MG63 (cell line): ENCODE measurements around the gene NEU1. TPM values are rescaled to one million over a fixed set of nuclear protein-coding genes. Genes with fewer than 3 reads are reported as not detected.
"Not testable (repeated sequence)": the region's sequence is repeated elsewhere in the genome, so short reads cannot be mapped to it uniquely, and the experiment has no call there.

Experiments
- DNase-seq: peaks from one replicate; pipeline ENCODE4 v3.0.0-alpha.2; 2020
- H3K27me3 ChIP-seq: fragments of 250-450 bp; sonication (Bioruptor Pico); 2 replicates; pipeline ENCODE4 v1.5.1; 2020; ENCODE audit warnings: mild to moderate bottlenecking, moderate library complexity
- H3K36me3 ChIP-seq: fragments of 250-450 bp; sonication (Bioruptor Pico); 2 replicates; pipeline ENCODE4 v1.5.1; 2020; ENCODE audit warnings: mild to moderate bottlenecking, moderate library complexity
- H3K4me3 ChIP-seq: fragments of 250-450 bp; sonication (Bioruptor Pico); 2 replicates; pipeline ENCODE4 v1.5.1; 2020; ENCODE audit warnings: mild to moderate bottlenecking, moderate library complexity
- H3K9me3 ChIP-seq: fragments of 250-450 bp; sonication (Bioruptor Pico); 2 replicates; pipeline ENCODE4 v1.5.1; 2020; ENCODE audit warnings: mild to moderate bottlenecking, moderate library complexity
- total RNA-seq: library from RNA; depleted of rRNA; stranded (reverse); fragments of >200 nt; shearing (Covaris generic); gene quantifications from 2 replicates; pipeline ENCODE4 v1.2.3, GENCODE V29; 2014; ENCODE audit warnings: low replicate concordance

NEU1 gene
- total RNA-seq, 1 experiment from 2014 or later = 11.7 TPM

DNA sequence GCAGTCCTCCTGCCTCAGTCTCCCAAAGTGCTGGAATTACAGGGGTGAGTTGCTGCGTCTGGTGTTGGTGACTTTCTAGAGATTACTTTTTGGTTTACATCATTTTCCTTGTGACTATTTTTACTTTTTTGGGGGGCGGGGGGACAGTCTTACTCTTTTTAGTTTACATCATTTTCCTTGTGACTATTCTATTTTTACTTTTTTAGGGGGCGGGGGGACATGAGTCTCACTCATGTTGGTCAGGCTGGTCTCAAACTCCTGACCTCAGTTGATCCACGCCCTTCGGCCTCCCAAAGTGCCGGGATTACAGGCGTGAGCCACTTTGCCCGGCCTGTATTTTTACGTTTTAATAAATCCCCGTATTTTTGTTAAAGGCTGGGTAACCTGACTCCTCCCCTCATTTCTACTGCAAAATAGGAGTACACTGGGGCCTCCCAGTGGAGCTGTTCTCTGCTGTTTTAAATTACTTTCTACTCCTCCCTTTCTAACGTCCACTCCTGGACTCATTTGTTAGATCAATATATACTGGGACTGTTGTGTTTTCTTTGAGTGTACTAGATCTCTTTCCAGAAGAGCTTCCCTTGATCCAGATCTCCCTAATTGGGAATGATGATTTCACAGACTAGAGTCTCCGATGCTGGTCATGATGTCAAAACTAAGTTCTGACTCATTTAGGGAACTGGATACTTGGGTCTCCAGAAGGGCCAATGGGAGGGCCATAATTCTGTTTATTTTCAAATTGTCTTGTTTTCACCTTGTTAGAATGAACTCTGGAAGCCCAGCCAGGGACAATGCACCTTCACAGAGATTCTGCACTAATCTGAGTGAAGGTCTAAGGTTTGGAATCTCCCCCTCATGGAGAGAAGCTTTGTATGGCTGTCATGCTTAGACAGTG is 25.9 kb downstream of the NEU1 start:
- peak overlapping the region; percentile 91 for H3K4me3 ChIP-seq
- no peaks in the 10 kb centered on the region for H3K9me3 ChIP-seq
- H3K27me3 ChIP-seq = no peaks in the 10 kb centered on the region
- DNase-seq = no peak
- H3K36me3 ChIP-seq = peaks cover 59% of the 10 kb centered on the region

DNA sequence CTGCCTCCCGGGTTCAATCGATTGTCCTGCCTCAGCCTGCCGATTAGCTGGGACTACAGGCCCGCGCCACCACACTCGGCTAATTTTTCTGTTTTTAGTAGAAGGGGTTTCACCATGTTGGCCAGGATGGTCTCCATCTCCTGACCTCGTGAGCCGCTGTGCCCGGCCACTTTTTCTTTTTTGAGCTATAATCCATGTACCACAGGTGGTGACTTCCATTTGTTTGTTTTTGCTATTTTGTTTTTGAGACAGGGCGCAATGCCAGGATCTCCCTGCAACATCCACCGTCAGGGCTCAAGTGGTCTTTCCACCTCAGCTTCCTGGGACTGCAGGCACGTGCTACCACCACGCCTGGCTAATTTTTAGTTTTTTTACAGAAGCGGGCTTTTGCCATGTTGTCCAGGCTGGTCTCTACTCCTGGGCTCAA is 26.6 kb downstream of the NEU1 start:
- peak overlapping the region; percentile 91 for H3K4me3 ChIP-seq
- no peaks in the 10 kb centered on the region for H3K9me3 ChIP-seq
- no peaks in the 10 kb centered on the region for H3K27me3 ChIP-seq
- H3K36me3 ChIP-seq = peaks cover 54% of the 10 kb centered on the region
- DNase-seq = no peak

DNA sequence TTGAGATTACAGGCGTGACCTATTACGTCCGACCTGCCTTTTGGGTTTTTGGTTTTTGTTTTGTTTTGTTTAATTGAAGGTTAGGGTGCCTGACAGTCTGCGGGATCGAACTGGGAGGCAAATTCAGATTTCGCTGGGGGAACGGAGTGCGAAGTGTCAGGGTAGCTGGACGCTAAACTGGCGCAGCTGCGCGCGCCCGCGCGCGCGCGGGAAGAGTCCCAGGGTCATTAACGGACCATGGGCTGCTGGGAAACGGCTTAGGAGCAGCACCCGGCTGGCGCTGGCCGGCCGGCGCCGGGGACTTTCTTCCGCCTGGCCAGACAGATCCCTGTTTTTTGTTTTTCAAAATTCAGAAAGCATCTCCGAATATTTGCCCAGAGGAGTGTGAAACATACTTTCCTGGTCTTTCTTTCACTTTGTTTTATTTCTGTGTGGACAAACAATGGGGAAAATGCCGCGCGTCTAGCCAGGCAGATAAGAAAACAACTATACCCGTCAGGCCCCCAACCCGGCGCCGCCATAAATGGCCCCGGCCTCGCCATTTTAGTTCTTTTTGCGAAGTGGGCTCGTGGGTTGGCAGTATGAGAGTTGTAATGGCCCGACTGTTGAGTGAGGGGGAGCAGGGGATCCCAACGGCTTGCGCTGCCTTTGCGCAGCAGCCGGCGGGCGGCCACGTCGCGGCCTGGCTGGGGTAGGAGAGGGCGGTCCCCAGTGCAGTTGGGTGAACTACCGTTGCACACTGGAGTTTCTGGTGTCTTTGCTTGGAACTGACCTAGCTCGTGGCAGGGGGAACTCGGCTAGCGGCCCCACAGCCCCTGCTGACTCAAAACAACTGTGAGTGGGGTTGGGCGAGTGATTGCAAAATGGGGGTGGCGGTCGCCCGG is 28.0 kb downstream of the NEU1 start:
- Histone ChIP-seq H3K4me3 (peak overlapping the region; percentile 91), H3K36me3 (peaks cover 39% of the 10 kb centered on the region), H3K9me3 (no peaks in the 10 kb centered on the region), H3K27me3 (no peaks in the 10 kb centered on the region)
- DNase-seq = peak; percentile 83

DNA sequence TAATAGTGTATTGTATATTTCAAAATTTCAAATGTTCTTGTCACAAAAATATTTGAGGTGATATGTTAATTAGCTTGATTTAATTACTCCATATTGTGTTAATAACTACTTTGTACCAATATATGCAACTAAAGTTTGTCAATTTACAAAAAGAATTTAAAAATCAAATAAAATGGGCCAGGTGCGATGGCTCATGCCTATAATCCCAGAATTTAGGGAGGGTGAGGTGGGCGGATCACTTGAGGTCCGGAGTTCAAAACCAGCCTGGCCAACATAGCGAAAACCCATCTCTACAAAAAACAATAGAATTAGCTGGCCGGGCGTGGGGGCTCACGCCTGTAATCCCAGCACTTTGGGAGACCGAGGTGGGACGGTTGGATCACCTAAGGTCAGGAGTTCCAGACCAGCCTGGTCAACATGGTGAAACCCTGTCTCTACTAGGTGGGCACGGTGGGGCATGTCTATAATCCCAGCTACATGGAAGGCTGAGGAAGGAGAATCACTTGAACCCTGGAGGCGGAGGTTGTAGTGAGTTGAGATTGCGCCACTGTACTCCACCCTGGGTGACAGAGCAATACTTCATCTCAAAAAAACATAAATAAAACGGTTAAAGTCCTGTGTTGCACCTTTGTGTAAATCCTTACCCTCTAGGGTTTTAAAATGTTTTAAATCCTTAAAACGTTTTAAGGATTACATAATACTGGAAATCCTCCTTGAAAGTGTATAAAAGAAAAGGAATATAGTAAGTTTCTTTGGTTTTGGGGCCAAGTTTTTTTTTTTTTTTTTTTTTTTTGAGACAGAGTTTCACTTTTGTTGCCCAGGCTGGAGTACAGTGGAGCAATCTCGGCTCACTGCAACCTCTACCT is 31.0 kb downstream of the NEU1 start:
- no peak for DNase-seq
- Histone ChIP-seq H3K9me3 (no peaks in the 10 kb centered on the region), H3K4me3 (peak overlapping the region; percentile 59), H3K36me3 (peaks cover 9% of the 10 kb centered on the region), H3K27me3 (no peaks in the 10 kb centered on the region)

DNA sequence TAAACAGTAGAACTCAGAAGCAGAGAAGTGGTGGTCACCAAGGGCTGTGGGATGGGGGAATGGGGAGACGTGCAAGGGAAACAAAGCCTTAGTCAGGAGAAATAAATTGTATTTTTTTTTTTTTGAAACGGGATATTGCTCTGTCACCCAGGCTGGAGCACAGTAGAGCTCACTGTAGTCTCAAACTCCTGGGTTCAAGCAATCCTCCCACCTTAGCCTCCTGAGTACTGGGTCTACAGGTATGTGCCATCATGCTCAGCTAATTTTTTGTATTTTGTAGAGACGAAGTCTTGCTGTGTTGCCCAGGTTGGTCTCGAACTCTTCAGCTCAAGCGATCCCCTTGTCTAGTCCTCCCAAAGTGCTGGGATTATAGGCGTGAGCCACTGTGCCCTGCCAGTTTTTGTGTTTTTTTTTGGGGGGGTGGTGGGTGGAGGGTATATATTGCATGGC is 31.7 kb downstream of the NEU1 start:
- Histone ChIP-seq H3K4me3 (peak overlapping the region; percentile 59), H3K27me3 (no peaks in the 10 kb centered on the region), H3K9me3 (no peaks in the 10 kb centered on the region), H3K36me3 (peaks cover 3% of the 10 kb centered on the region)
- no peak for DNase-seq

DNA sequence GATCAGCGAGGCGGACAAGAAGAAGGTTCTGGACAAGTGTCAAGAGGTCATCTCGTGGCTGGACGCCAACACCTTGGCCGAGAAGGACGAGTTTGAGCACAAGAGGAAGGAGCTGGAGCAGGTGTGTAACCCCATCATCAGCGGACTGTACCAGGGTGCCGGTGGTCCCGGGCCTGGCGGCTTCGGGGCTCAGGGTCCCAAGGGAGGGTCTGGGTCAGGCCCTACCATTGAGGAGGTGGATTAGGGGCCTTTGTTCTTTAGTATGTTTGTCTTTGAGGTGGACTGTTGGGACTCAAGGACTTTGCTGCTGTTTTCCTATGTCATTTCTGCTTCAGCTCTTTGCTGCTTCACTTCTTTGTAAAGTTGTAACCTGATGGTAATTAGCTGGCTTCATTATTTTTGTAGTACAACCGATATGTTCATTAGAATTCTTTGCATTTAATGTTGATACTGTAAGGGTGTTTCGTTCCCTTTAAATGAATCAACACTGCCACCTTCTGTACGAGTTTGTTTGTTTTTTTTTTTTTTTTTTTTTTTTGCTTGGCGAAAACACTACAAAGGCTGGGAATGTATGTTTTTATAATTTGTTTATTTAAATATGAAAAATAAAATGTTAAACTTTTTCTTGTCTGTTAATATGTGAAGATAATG is 32.9 kb downstream of the NEU1 start:
- peak overlapping the region; percentile 59 for H3K4me3 ChIP-seq
- no peak for DNase-seq
- no peaks in the 10 kb centered on the region for H3K9me3 ChIP-seq
- H3K27me3 ChIP-seq = no peaks in the 10 kb centered on the region
- H3K36me3 ChIP-seq = peaks cover under 1% of the 10 kb centered on the region; the same call in 1 of the 2 replicates

DNA sequence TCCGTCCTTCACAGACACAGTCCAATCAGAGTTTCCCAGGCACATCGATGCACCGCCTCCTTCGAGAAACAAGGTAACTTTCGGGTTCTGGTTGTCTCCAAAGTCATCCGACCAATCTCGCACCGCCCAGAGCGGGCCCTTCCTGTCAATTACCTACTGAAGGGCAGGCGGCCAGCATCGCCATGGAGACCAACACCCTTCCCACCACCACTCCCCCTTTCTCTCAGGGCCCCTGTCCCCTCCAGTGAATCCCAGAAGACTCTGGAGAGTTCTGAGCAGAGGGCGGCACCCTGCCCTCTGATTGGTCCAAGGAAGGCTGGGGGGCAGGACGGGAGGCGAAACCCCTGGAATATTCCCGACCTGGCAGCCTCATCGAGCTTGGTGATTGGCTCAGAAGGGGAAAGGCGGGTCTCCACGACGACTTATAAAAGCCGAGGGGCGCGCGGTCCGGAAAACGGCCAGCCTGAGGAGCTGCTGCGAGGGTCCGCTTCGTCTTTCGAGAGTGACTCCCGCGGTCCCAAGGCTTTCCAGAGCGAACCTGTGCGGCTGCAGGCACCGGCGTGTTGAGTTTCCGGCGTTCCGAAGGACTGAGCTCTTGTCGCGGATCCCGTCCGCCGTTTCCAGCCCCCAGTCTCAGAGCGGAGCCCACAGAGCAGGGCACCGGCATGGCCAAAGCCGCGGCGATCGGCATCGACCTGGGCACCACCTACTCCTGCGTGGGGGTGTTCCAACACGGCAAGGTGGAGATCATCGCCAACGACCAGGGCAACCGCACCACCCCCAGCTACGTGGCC is 35.1 kb downstream of the NEU1 start, which contains the start of gene HSPA1B:
TSS of gene HSPA1B (plus strand) at position 453 of the 794 bp plus-strand sequence. CDS start at position 666, 213 bp downstream.
- H3K9me3 ChIP-seq = no peaks in the 10 kb centered on the region
- H3K36me3 ChIP-seq = no peaks in the 10 kb centered on the region
- H3K27me3 ChIP-seq = no peaks in the 10 kb centered on the region
- peak within 1 kb of the TSS; percentile 65 for H3K4me3 ChIP-seq
- DNase-seq = peak; percentile 98

DNA sequence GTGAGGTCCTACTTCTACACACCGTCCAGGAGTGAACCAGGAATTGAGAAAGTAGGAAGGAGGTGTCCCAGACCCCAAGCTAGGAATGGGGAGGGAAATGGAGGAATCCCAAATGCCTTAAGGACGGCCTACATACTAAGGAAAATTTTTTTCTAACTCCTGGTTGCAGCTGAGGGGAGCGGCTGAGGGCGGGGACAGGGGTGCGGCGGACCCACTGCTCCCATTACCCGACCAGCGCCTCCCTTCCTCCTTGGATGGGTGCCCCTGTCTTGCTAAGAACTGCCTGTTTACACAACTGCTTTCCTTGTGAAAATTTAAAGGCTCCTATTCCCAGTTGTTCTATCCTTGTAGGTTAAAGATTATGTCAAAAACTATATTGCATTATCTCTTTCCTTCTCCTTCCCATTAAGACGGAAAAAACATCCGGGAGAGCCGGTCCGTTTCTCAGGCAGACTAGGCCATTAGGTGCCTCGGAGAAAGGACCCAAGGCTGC is 35.8 kb downstream of the NEU1 start:
- DNase-seq = peak; percentile 87
- no peaks in the 10 kb centered on the region for H3K9me3 ChIP-seq
- H3K27me3 ChIP-seq = no peaks in the 10 kb centered on the region
- peak overlapping the region; percentile 65 for H3K4me3 ChIP-seq
- no peaks in the 10 kb centered on the region for H3K36me3 ChIP-seq

DNA sequence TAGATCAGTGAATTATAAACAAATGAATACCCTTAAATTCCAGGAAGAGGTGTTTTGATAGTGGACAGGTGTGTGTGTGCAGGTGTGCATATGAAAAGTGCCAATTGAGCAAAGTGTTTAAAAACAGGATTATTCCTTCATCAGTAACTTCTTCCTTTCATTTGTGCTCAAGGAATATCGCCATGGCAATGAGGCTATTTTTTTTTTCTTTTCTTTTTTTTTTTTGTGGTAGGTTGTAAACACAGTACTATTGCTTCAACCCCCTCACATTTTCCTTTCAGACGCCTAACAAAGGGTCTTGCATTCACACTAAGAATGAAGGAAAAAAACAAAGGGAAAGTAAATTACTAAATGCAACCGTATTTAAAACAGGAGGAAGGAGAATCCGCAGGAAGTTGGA is 37.1 kb downstream of the NEU1 start:
- DNase-seq = no peak
- Histone ChIP-seq H3K27me3 (no peaks in the 10 kb centered on the region), H3K36me3 (no peaks in the 10 kb centered on the region), H3K4me3 (no peak overlapping the region), H3K9me3 (no peaks in the 10 kb centered on the region)

DNA sequence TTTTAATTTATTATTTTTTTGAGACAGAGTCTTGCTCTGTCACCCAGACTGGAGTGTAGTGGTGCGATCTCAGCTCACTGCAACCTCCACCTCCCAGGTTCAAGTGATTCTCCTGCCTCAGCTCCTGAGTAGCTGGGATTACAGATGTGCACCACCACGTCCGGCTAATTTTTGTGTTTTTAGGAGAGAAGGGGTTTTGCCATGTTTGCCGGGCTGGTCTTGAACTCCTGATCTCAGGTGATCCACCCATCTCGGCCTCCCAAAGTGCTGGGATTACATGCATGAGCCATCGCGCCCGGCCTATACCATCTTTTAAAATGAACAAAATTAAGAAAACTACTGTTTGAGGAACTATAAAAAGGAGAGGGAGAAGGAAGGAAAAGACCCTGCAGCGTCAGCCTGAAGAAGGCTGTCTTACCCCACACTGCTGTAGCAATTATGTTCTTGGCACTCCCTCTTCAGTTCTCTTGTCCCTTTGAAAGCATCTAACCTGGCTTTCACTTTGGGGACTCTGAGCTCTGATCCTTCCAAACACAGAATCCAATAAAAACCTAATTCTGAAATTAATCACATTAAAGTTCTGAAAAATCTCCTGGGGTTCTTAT is 38.9 kb downstream of the NEU1 start:
- H3K9me3 ChIP-seq, DNase-seq: not testable (repeated sequence)

DNA sequence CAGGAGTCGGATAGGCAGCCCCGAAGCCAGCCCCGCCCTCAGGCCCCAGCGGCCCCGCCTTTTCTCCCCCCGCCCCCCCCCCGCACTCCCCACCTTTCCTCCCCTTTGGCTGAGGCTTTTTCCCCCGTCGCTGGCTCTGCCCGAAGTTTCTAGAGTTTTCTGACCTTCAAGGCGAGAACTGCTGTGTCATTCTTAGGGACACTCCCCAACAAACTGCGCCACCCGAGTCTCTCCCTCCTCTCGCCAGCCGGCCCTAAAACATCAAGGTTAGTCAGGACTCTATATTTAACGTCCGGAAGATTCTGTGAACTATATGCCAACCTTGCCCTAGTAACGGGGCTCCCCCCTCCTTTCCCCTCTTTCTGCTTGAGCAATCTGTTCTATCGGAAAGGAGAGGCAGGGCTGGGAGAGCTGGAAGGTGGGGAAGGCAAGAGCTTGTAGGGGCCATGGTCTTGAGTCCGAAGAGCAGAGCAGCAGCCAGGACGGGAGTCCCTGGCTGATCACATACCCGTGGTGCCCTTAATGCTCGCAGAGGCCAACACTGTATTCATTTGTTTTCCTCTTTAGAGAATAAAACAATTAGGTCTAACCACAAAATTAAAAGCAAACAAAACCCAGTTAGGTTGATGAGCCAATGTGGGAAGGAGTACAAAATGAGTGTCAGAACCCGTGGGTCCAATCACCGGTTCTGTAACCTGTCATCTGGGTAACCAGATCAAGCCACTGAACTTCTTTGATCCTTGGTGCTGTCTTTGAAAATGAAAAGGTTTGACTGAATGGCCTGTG is 40.4 kb downstream of the NEU1 start:
- Histone ChIP-seq H3K27me3 (no peaks in the 10 kb centered on the region), H3K4me3 (peak overlapping the region; percentile 57), H3K9me3 (no peaks in the 10 kb centered on the region), H3K36me3 (no peaks in the 10 kb centered on the region; the same call in 1 of the 2 replicates)
- peak; percentile 79 for DNase-seq

More for the DNA sequence above, 38.9 kb downstream of the NEU1 start:
- H3K36me3 ChIP-seq, H3K4me3 ChIP-seq, H3K27me3 ChIP-seq: not testable (repeated sequence)

DNA sequence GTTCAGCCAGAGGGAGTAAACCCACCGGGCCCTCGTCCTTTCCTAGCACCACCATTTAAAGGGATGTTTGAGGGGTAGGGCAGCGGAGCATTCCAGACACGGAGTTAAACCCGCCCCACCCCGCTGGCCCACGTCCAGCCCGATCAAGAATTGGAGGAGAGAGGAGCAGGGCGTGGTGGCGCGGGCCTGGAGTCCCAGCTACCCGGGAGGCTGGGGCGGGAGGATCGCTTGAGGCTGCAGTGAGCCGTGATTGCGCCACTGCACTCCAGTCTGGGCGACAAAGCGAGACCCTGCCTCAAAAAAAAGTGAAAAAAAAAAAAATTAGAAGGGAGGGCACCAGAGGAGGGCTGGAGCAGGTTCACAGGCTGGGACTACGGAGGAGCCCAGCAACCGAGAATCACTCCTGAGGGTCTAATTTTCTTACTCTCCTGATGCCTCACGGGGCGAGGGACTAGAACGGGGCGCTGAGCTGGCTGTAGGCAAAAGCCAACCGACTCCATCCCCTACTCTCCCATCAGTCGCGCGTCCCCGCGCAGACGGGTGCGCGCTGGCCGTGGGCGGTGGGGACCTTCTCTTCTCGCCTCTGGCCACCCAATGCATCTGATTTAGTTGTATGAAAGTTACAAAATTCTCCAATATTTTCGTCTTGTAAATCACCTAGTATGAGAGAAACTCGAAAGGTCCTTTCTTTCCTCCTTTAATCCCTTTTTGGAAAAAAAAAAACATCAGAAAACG is 41.2 kb downstream of the NEU1 start:
- Histone ChIP-seq H3K4me3 (peak overlapping the region; percentile 57), H3K27me3 (no peaks in the 10 kb centered on the region), H3K36me3 (no peaks in the 10 kb centered on the region; the same call in 1 of the 2 replicates), H3K9me3 (no peaks in the 10 kb centered on the region)
- DNase-seq = peak; percentile 56

DNA sequence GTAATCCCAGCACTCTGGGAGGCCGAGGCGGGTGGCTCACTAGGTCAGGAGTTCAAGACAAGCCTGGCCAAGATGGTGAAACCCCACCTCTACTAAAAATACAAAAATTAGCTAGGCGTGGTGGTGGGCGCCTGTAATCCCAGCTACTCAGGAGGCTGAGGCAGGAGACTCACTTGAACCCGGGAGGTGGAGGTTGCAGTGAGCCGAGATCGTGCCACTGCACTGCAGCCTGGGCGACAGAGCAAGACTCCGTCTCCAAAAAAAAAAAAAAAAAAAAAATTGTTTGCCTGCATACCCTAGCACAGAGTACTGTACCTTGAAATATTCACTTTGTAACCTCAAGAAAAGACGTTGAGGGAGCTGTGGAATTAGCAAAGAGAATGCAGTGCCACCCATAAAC is 42.2 kb downstream of the NEU1 start:
- H3K36me3 ChIP-seq, DNase-seq, H3K4me3 ChIP-seq, H3K27me3 ChIP-seq, H3K9me3 ChIP-seq: not testable (repeated sequence)
